Heart left ventricle (tissue), 16 donors: ENCODE data around the gene PRKG1. TPM values are rescaled to one million over a fixed set of nuclear protein-coding genes. Genes with fewer than 3 reads are reported as not detected.

ENCODE experiments used
- ATAC-seq, 4 donors: fragments of 200-7000 bp; cut with Tn5 transposase; one replicate each; pipeline ENCODE4 v1.9.1; 2020 to 2022; ENCODE audit warnings: moderate library complexity in 4 of 4, mild to moderate bottlenecking in 3 of 4, moderate number of reproducible peaks in 1 of 4
- DNase-seq, 5 donors: peaks; one replicate each; pipeline ENCODE4 v3.0.0-alpha.2; 2020
- H3K27ac ChIP-seq, 12 donors: fragments of 200-600 bp; sonication (generic) in 4 of 12; one replicate each; pipeline versions ENCODE4 v1.5.0 to v1.8.0; 2016 to 2022; ENCODE audit warnings: mild to moderate bottlenecking in 2 of 12
- H3K27me3 ChIP-seq, 9 donors: fragments of 200-600 bp; sonication (generic) in 2 of 9; one replicate each; pipeline versions ENCODE4 v1.5.1 to v1.8.0; 2016 to 2022; ENCODE audit warnings: mild to moderate bottlenecking in 3 of 9
- H3K36me3 ChIP-seq, 9 donors: fragments of 200-600 bp; sonication (generic) in 2 of 9; one replicate each; pipeline versions ENCODE4 v1.5.0 to v1.8.0; 2018 to 2022; ENCODE audit warnings: mild to moderate bottlenecking in 2 of 9
- H3K4me1 ChIP-seq, 12 donors: fragments of 200-600 bp; sonication (generic) in 4 of 12; one replicate each; pipeline versions ENCODE4 v1.5.0 to v1.8.0; 2016 to 2022; ENCODE audit warnings: mild to moderate bottlenecking in 3 of 12
- H3K4me3 ChIP-seq, 12 donors: fragments of 200-600 bp; sonication (generic) in 4 of 12; one replicate each; pipeline versions ENCODE4 v1.5.0 to v1.8.0; 2017 to 2022; ENCODE audit warnings: mild to moderate bottlenecking in 9 of 12, moderate library complexity in 4 of 12
- H3K9me3 ChIP-seq, 12 donors: fragments of 200-600 bp; sonication (generic) in 4 of 12; one replicate each; pipeline versions ENCODE4 v1.5.0 to v1.8.0; 2016 to 2022; ENCODE audit warnings: mild to moderate bottlenecking in 1 of 12
- POLR2A ChIP-seq, 2 donors: fragments of 450-650 bp; IDR thresholded peaks; one replicate each; pipeline ENCODE4 v1.6.1; 2017; ENCODE audit warnings: antibody characterized with exemption in 2 of 2, mild to moderate bottlenecking in 2 of 2, moderate library complexity in 2 of 2
- WGBS, 4 donors: extraction: QIAGEN DNeasy Blood & Tissue Kit in 2 of 4; methylation state at CpG; one replicate each; pipeline versions ENCODE4 v1.1.5 to v1.1.7; 2013 to 2018; 5-methylcytosine and 5-hydroxymethylcytosine counted together
- intact Hi-C, 10 donors: fragments of 100-400 bp; cut with DNase I; formaldehyde crosslinking; loops; one replicate each; pipeline versions ENCODE4 v1.11.1 to v1.14.2; 2022
- polyA plus RNA-seq, 2 donors: library from polyadenylated mRNA; stranded (reverse); fragments of 200-250 nt; gene quantifications; one replicate each; pipeline ENCODE4 v1.2.3, GENCODE V29; 2013
- total RNA-seq, 9 donors: library from RNA; depleted of rRNA in 2 of 9; stranded (reverse); fragments of >200 nt in 2 of 9; fragmentation: NEBNext Ultra II Directional in 3 of 9; extraction: Animal tissue kit (Norgen Biotek cat#: 25700) in 3 of 9; gene quantifications; one replicate each; pipeline versions ENCODE4 v1.1.0 to v1.2.4, GENCODE V29; 2016 to 2023
- TF ChIP-seq, protein P1 (sequence below), 12 donors: fragments of 200-600 bp; sonication (generic) in 4 of 12; IDR thresholded peaks; one replicate each; pipeline versions ENCODE4 v1.5.0 to v1.8.0; 2018 to 2022; ENCODE audit warnings: antibody characterized with exemption in 12 of 12, mild to moderate bottlenecking in 5 of 12
- donor health status: ischemic (EF 13 %, LVEDD 7.1; RV severe dilation, severe dysfunction).
- donor health status: healthy with polysubstance abuse.
- donor health status: DM: no; HTN: yes; CAD: no.
- donor health status: DM: no; HTN: no; CAD: no.
- donor health status: ischemic (EF 25% LVEDD 6.9; RV normal size, moderate dysfunction).
- donor health status: ischemic (EF 25% LVEDD 5.7; RV mildly dilated, moderate dysfunction).
- donor health status: healthy.
- donor health status: DM: yes; HTN: yes; CAD: no.
- donor health status: ischemic (EF 35%, LVEDD 5.7; RV mildly dilated, moderate dysfunction).
- donor health status: nonischemic (EF 11% LVEDD 7.7; RV severe dilation, severe dysfunction).
- donor health status: DM: yes; HTN: yes; CAD: no.
- donor health status: PGD.
- donor health status: ischemic (EF 29% LVEDD 5.4; RV normal size, mild dysfunction).
- donor health status: nonischemic (EF 23%, LVEDD 6.1; RV moderate dilation, normal function).

Gene PRKG1
- total and polyA plus RNA-seq, 11 donors = 5.5 to 37.3 (median 29.3) TPM

- ATAC-seq (no peak), DNase-seq (no peak)
- Histone ChIP-seq H3K27me3 (no peaks in the 10 kb centered on the region), H3K4me1 (peaks cover 0 to 18% (median 0%) of the 10 kb centered on the region in 12 donors), H3K4me3 (no peak overlapping the region), H3K9me3 (no peaks in the 10 kb centered on the region), H3K27ac (no peak overlapping the region), H3K36me3 (no peaks in the 10 kb centered on the region)
- intact Hi-C loops = no loop called here
- TF ChIP-seq, protein P1, sequence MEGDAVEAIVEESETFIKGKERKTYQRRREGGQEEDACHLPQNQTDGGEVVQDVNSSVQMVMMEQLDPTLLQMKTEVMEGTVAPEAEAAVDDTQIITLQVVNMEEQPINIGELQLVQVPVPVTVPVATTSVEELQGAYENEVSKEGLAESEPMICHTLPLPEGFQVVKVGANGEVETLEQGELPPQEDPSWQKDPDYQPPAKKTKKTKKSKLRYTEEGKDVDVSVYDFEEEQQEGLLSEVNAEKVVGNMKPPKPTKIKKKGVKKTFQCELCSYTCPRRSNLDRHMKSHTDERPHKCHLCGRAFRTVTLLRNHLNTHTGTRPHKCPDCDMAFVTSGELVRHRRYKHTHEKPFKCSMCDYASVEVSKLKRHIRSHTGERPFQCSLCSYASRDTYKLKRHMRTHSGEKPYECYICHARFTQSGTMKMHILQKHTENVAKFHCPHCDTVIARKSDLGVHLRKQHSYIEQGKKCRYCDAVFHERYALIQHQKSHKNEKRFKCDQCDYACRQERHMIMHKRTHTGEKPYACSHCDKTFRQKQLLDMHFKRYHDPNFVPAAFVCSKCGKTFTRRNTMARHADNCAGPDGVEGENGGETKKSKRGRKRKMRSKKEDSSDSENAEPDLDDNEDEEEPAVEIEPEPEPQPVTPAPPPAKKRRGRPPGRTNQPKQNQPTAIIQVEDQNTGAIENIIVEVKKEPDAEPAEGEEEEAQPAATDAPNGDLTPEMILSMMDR (IDR thresholded peaks at IDR 0.05) = no peak
- TF ChIP-seq POLR2A (IDR thresholded peaks at IDR 0.05) = no peak
- WGBS, 4 donors = 64 to 67% (median 67%) methylated on average over 4 of the region's 4 CpGs
Measured at GRCh38 chr10:51800725-51801424, 726.6 kb downstream of the PRKG1 start.

DNA sequence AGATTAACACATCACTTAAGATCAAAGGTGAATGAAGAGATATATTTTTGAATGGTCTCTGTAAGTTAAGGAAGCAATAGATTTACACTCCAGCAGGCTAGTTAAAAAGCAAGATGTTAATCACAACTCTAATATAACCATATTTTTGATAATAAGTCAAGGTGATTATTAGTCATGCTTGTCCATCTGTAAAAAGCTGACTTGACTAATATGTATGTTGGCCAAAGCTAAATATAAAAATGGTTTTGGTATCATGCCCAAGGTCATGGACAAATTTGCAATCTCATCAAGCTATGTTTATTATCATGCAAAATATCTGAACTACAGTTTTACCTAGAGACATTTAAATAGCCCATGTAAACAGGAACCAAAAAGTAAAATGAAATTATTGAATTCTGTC, 727.7 kb downstream of the PRKG1 start:
- intact Hi-C loops = no loop called here
- Histone ChIP-seq H3K36me3 (no peaks in the 10 kb centered on the region), H3K27ac (no peak overlapping the region), H3K9me3 (no peaks in the 10 kb centered on the region), H3K4me1 (peaks cover 0 to 18% (median 0%) of the 10 kb centered on the region in 12 donors), H3K4me3 (no peak overlapping the region), H3K27me3 (no peaks in the 10 kb centered on the region)
- ATAC-seq (no peak), DNase-seq (no peak)
- TF ChIP-seq POLR2A (IDR thresholded peaks at IDR 0.05) = no peak
- TF ChIP-seq, protein P1 (IDR thresholded peaks at IDR 0.05) = no peak

- intact Hi-C loops = no loop called here
- DNase-seq = no peak
- ATAC-seq = no peak
- H3K36me3 ChIP-seq = no peaks in the 10 kb centered on the region
- no peaks in the 10 kb centered on the region for H3K27me3 ChIP-seq
- no peak overlapping the region for H3K4me3 ChIP-seq
- TF ChIP-seq, protein P1 (IDR thresholded peaks at IDR 0.05) = no peak
- TF ChIP-seq POLR2A (IDR thresholded peaks at IDR 0.05) = no peak
- 77 to 82% (median 80%) methylated on average over 3 of the region's 3 CpGs for WGBS, 4 donors
- H3K27ac ChIP-seq = no peak overlapping the region
- H3K9me3 ChIP-seq = no peaks in the 10 kb centered on the region
- H3K4me1 ChIP-seq = peaks cover 0 to 18% (median 0%) of the 10 kb centered on the region in 12 donors
Measured at GRCh38 chr10:51804866-51805265, 730.6 kb downstream of the PRKG1 start.

DNA sequence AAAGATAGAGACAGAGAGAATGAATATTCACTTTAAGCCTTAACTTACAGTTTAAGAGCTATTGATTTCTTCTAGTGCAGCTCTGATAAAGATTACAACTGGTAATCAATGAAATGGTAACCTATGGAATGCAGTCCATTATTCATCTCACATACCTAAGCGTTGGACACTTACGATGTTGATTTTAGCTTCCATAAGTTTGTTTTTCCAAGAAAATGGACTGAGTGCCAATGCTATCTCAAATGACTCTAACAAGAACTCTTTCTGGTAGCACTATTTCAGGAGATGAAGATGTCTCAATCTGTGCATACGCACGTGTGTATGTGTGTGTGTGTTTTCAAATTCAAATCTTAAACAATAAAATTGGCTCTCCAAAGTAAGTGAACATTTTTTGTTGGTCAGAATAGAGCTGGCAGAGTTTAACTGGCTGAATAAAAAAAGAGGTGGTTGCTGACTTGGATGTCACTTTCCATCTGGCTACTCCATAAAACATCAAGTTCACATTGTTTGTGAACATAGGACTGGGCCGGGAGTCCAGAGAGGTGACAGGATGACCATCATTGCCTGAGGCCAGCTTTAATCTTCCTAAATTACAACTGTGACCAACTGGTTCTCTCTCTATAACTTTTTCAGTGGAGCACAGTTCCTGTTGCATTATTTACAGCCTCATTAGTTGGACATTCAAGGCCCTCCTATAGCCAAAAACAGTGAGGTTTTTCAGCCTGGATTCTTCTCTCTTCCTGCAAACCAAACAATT, 732.0 kb downstream of the PRKG1 start:
- no peak for ATAC-seq
- H3K9me3 ChIP-seq = no peaks in the 10 kb centered on the region
- TF ChIP-seq, protein P1 (IDR thresholded peaks at IDR 0.05) = no peak
- no peak for TF ChIP-seq POLR2A (IDR thresholded peaks at IDR 0.05)
- H3K4me3 ChIP-seq = no peak overlapping the region
- H3K4me1 ChIP-seq = peaks cover 0 to 18% (median 0%) of the 10 kb centered on the region in 12 donors
- H3K36me3 ChIP-seq = no peaks in the 10 kb centered on the region
- intact Hi-C loops = no loop called here
- H3K27me3 ChIP-seq = no peaks in the 10 kb centered on the region
- WGBS, 4 donors = 89 to 91% (median 90%) methylated on average over 5 of the region's 5 CpGs
- peak overlapping the region in 1 of 12 donors; percentile 12 for H3K27ac ChIP-seq
- DNase-seq = no peak
